HG03280 (cell line): ENCODE results near the gene ZNF407.
A peak's percentile ranks its signal among the peaks of the same experiment; 100 is the strongest.

Source experiments
- ATAC-seq: cut with Tn5 transposase; IDR thresholded peaks from one replicate; pipeline ENCODE4 v1.9.1; 2021; ENCODE audit warnings: mild to moderate bottlenecking, moderate library complexity; ENCODE audit not compliant: unreplicated experiment

ZNF407 gene

GRCh38 chr18:74665905-74666304 lies 68.2 kb downstream of the ZNF407 start:
- ATAC-seq, result no peak

GRCh38 chr18:74669136-74669798 lies 71.6 kb downstream of the ZNF407 start:
- no peak for ATAC-seq

- no peak for ATAC-seq
Measured at GRCh38 chr18:74672371-74672770, 74.7 kb downstream of the ZNF407 start.

- no peak for ATAC-seq
Measured at GRCh38 chr18:74674487-74674886, 76.8 kb downstream of the ZNF407 start.

GRCh38 chr18:74679006-74679678 lies 81.5 kb downstream of the ZNF407 start:
- peak; percentile 71 for ATAC-seq

- no peak for ATAC-seq
Measured at GRCh38 chr18:74679679-74680076, 82.0 kb downstream of the ZNF407 start.

- ATAC-seq, result no peak
Measured at GRCh38 chr18:74682141-74682990, 84.7 kb downstream of the ZNF407 start.

- no peak for ATAC-seq
Measured at GRCh38 chr18:74682991-74683297, 85.3 kb downstream of the ZNF407 start.

GRCh38 chr18:74683573-74683972 lies 85.9 kb downstream of the ZNF407 start:
- no peak for ATAC-seq

GRCh38 chr18:74689251-74689650 lies 91.6 kb downstream of the ZNF407 start:
- no peak for ATAC-seq

GRCh38 chr18:74692367-74693013 lies 94.8 kb downstream of the ZNF407 start:
- no peak for ATAC-seq

- no peak for ATAC-seq
Measured at GRCh38 chr18:74694436-74694835, 96.8 kb downstream of the ZNF407 start.

- no peak for ATAC-seq
Measured at GRCh38 chr18:74695170-74695569, 97.5 kb downstream of the ZNF407 start.

GRCh38 chr18:74698881-74699280 lies 101.2 kb downstream of the ZNF407 start:
- ATAC-seq, result no peak

- ATAC-seq, result no peak
Measured at GRCh38 chr18:74699455-74699854, 101.8 kb downstream of the ZNF407 start.

GRCh38 chr18:74702950-74703349 lies 105.3 kb downstream of the ZNF407 start:
- no peak for ATAC-seq

GRCh38 chr18:74708169-74708568 lies 110.5 kb downstream of the ZNF407 start:
- ATAC-seq, result no peak

- no peak for ATAC-seq
Measured at GRCh38 chr18:74709452-74709851, 111.8 kb downstream of the ZNF407 start.

GRCh38 chr18:74714120-74714519 lies 116.5 kb downstream of the ZNF407 start:
- ATAC-seq, result no peak

- ATAC-seq, result no peak
Measured at GRCh38 chr18:74714791-74715190, 117.1 kb downstream of the ZNF407 start.

GRCh38 chr18:74715306-74715705 lies 117.6 kb downstream of the ZNF407 start:
- ATAC-seq, result no peak
